ENCODE data around the gene PCDHGA1.

DNA sequence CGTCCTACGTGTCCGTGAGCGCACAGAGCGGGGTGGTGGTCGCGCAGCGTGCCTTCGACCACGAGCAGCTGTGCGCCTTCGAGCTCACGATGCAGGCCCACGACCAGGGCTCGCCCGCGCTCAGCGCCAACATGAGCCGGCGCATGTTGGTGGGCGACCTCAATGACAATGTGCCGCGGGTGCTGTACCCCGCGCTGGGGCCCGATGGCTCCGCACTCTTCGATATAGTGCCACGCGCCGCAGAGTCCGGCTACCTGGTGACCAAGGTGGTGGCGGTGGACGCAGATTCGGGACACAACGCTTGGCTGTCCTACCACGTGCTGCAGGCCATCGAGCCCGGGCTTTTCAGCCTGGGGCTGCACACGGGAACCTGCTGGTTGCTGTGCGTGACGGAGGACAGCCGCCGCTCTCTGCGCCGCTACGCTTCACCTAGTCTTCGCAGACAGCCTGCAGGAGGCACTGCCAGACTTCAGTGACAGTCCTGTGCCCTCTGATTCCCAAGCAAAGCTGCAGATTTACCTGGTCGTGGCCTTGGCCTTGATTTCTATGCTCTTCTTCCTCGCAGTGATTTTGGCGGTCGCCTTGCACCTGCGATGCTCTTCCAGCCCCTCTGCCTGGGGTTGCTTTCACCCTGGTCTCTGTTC lies 97.6 kb downstream of the PCDHGA1 start:
- TF ChIP-seq, protein P1, sequence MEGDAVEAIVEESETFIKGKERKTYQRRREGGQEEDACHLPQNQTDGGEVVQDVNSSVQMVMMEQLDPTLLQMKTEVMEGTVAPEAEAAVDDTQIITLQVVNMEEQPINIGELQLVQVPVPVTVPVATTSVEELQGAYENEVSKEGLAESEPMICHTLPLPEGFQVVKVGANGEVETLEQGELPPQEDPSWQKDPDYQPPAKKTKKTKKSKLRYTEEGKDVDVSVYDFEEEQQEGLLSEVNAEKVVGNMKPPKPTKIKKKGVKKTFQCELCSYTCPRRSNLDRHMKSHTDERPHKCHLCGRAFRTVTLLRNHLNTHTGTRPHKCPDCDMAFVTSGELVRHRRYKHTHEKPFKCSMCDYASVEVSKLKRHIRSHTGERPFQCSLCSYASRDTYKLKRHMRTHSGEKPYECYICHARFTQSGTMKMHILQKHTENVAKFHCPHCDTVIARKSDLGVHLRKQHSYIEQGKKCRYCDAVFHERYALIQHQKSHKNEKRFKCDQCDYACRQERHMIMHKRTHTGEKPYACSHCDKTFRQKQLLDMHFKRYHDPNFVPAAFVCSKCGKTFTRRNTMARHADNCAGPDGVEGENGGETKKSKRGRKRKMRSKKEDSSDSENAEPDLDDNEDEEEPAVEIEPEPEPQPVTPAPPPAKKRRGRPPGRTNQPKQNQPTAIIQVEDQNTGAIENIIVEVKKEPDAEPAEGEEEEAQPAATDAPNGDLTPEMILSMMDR (IDR thresholded peaks at IDR 0.05; ENCODE audit: low read length), result no peak
- TF ChIP-seq EZH2 (optimal IDR thresholded peaks at IDR 0.05; ENCODE audit: low read depth, low read length) (no peak), EZH2phosphoT487 (IDR thresholded peaks at IDR 0.05; ENCODE audit: low read length) (no peak)
